Mesendoderm (in vitro differentiated cells): ENCODE measurements around the gene CFAP46.

Experiments
- DNase-seq: peaks from one replicate; pipeline ENCODE4 v3.0.0; 2013
- H2AK5ac ChIP-seq: 2 replicates; pipeline ENCODE4 v1.6.1; 2013; ENCODE audit warnings: low read length, inconsistent platforms
- H2BK120ac ChIP-seq: 2 replicates; pipeline ENCODE4 v1.6.1; 2013; ENCODE audit warnings: low read depth, mild to moderate bottlenecking, low read length, moderate library complexity, mixed read lengths
- H2BK15ac ChIP-seq: replicated peaks from 2 replicates; pipeline ENCODE4 v1.6.1; 2013; ENCODE audit warnings: low read depth, mild to moderate bottlenecking, moderate library complexity
- H2BK5ac ChIP-seq: 2 replicates; pipeline ENCODE4 v1.6.1; 2013; ENCODE audit warnings: low read length, inconsistent platforms
- H3K18ac ChIP-seq: 2 replicates; pipeline ENCODE4 v1.6.1; 2013; ENCODE audit warnings: mild to moderate bottlenecking, low read length, mixed read lengths
- H3K23ac ChIP-seq: one replicate; pipeline ENCODE4 v1.6.1; 2013; ENCODE audit warnings: low read length
- H3K27ac ChIP-seq: 2 replicates; pipeline ENCODE4 v1.5.1; 2013; ENCODE audit warnings: low read depth, mild to moderate bottlenecking, inconsistent platforms, low read length, moderate library complexity
- H3K27me3 ChIP-seq: 2 replicates; pipeline ENCODE4 v1.6.1; 2013; ENCODE audit warnings: low read length, control low read depth, mild to moderate bottlenecking, inconsistent platforms; ENCODE audit not compliant: insufficient read depth, poor library complexity
- H3K36me3 ChIP-seq: 2 replicates; pipeline ENCODE4 v1.6.1; 2013; ENCODE audit warnings: low read length, inconsistent platforms; ENCODE audit not compliant: control insufficient read depth, insufficient read depth
- H3K4ac ChIP-seq: one replicate; pipeline ENCODE4 v1.6.1; 2013; ENCODE audit warnings: low read depth, mild to moderate bottlenecking, low read length, moderate library complexity
- H3K4me1 ChIP-seq: 2 replicates; pipeline ENCODE4 v1.6.1; 2013; ENCODE audit warnings: low read depth, low read length, inconsistent platforms; ENCODE audit not compliant: control insufficient read depth
- H3K4me2 ChIP-seq: 2 replicates; pipeline ENCODE4 v1.6.1; 2013; ENCODE audit warnings: low read length
- H3K4me3 ChIP-seq: 2 replicates; pipeline ENCODE4 v1.5.1; 2013; ENCODE audit warnings: mild to moderate bottlenecking, low read length
- H3K56ac ChIP-seq: one replicate; pipeline ENCODE4 v1.6.1; 2013; ENCODE audit warnings: low read length
- H3K79me1 ChIP-seq: 2 replicates; pipeline ENCODE4 v1.6.1; 2013; ENCODE audit warnings: low read length, inconsistent platforms
- H3K79me2 ChIP-seq: 2 replicates; pipeline ENCODE4 v1.6.1; 2013; ENCODE audit warnings: mild to moderate bottlenecking, low read length; ENCODE audit not compliant: control insufficient read depth, insufficient read depth
- H3K9ac ChIP-seq: 2 replicates; pipeline ENCODE4 v1.6.1; 2013; ENCODE audit warnings: low read length, inconsistent platforms
- H4K5ac ChIP-seq: one replicate; pipeline ENCODE4 v1.6.1; 2013; ENCODE audit warnings: low read length
- H4K8ac ChIP-seq: one replicate; pipeline ENCODE4 v1.6.1; 2013; ENCODE audit warnings: low read depth, mild to moderate bottlenecking, control low read depth, low read length, moderate library complexity
- WGBS: extraction: QIAGEN DNeasy Blood & Tissue Kit; methylation state at CpG from one replicate; pipeline ENCODE4 v1.1.7; 2013; ENCODE audit warnings: low lambda C conversion rate, missing lambda C conversion rate; ENCODE audit not compliant: insufficient coverage; ENCODE audit errors: extremely low coverage; 5-methylcytosine and 5-hydroxymethylcytosine counted together

CFAP46 gene

GRCh38 chr10:132907821-132908620 is 34.3 kb downstream of the CFAP46 start:
- H4K5ac ChIP-seq = no peak overlapping the region
- no peak overlapping the region for H3K27ac ChIP-seq
- H3K18ac ChIP-seq = no peak overlapping the region
- H4K8ac ChIP-seq = no peak overlapping the region
- H3K36me3 ChIP-seq = no peaks in the 10 kb centered on the region
- H3K4me3 ChIP-seq = no peak overlapping the region
- no peak overlapping the region for H2BK120ac ChIP-seq
- H3K4me1 ChIP-seq = peaks cover 5% of the 10 kb centered on the region
- no peaks in the 10 kb centered on the region for H3K79me1 ChIP-seq
- H3K56ac ChIP-seq = no peak overlapping the region
- WGBS = no CpG with 5 or more reads among the region's 41 CpGs
- no peaks in the 10 kb centered on the region for H3K27me3 ChIP-seq
- H2AK5ac ChIP-seq = no peak overlapping the region
- no peak overlapping the region for H3K23ac ChIP-seq
- H3K4ac ChIP-seq = no peak overlapping the region
- no peak for DNase-seq
- H2BK15ac ChIP-seq = no peak overlapping the region
- H3K4me2 ChIP-seq = no peak overlapping the region
- no peaks in the 10 kb centered on the region for H3K79me2 ChIP-seq
- H2BK5ac ChIP-seq = no peak overlapping the region
- H3K9ac ChIP-seq = no peak overlapping the region

- Histone ChIP-seq H4K8ac (no peak overlapping the region), H3K18ac (no peak overlapping the region), H2BK15ac (no peak overlapping the region), H3K4me1 (peaks cover 3% of the 10 kb centered on the region), H3K56ac (no peak overlapping the region), H3K79me1 (no peaks in the 10 kb centered on the region), H3K9ac (no peak overlapping the region), H3K27ac (no peak overlapping the region), H3K27me3 (no peaks in the 10 kb centered on the region), H3K23ac (no peak overlapping the region), H3K4me2 (no peak overlapping the region), H3K79me2 (no peaks in the 10 kb centered on the region), H2BK120ac (no peak overlapping the region), H3K4me3 (no peak overlapping the region), H2AK5ac (no peak overlapping the region), H4K5ac (no peak overlapping the region), H2BK5ac (no peak overlapping the region), H3K4ac (no peak overlapping the region), H3K36me3 (no peaks in the 10 kb centered on the region)
- no CpG with 5 or more reads among the region's 19 CpGs for WGBS
- DNase-seq = no peak
Measured at GRCh38 chr10:132906836-132907235, 35.5 kb downstream of the CFAP46 start.

GRCh38 chr10:132906106-132906505 is 36.3 kb downstream of the CFAP46 start:
- no peaks in the 10 kb centered on the region for H3K4me1 ChIP-seq
- no peak overlapping the region for H3K9ac ChIP-seq
- H3K36me3 ChIP-seq = no peaks in the 10 kb centered on the region
- no CpG with 5 or more reads among the region's 15 CpGs for WGBS
- H3K23ac ChIP-seq = no peak overlapping the region
- no peak overlapping the region for H3K18ac ChIP-seq
- H3K79me2 ChIP-seq = no peaks in the 10 kb centered on the region
- no peak overlapping the region for H2BK120ac ChIP-seq
- no peak overlapping the region for H2BK15ac ChIP-seq
- no peak overlapping the region for H4K5ac ChIP-seq
- no peak overlapping the region for H3K4me3 ChIP-seq
- H3K4ac ChIP-seq = no peak overlapping the region
- no peak overlapping the region for H3K27ac ChIP-seq
- no peaks in the 10 kb centered on the region for H3K27me3 ChIP-seq
- H3K79me1 ChIP-seq = no peaks in the 10 kb centered on the region
- H2BK5ac ChIP-seq = no peak overlapping the region
- no peak overlapping the region for H2AK5ac ChIP-seq
- no peak for DNase-seq
- H4K8ac ChIP-seq = no peak overlapping the region
- no peak overlapping the region for H3K56ac ChIP-seq
- no peak overlapping the region for H3K4me2 ChIP-seq

DNA sequence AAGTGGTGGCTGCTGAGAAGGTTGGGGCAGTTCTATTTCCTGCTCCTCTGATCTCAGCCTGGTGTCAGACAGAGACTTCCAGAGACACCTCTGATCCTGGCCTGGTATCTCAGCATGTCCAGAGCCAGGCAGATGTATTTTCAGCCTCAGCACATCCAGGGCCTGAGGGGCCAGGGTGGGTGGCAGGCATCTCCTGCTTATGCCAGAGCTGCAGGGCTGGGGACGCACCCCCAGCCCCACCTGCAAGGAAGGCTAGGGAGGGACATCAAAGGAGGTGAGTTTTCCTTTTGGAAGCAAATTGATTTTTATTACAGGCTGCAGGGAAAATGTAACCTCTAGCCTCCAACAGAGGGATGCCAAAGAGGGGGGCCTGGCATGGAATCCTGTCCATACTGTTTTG is 36.7 kb downstream of the CFAP46 start:
- no peak overlapping the region for H4K8ac ChIP-seq
- H3K79me2 ChIP-seq = no peaks in the 10 kb centered on the region
- no peaks in the 10 kb centered on the region for H3K79me1 ChIP-seq
- no peaks in the 10 kb centered on the region for H3K36me3 ChIP-seq
- H3K4me3 ChIP-seq = no peak overlapping the region
- no peaks in the 10 kb centered on the region for H3K27me3 ChIP-seq
- no peak overlapping the region for H4K5ac ChIP-seq
- H2BK120ac ChIP-seq = no peak overlapping the region
- no peak overlapping the region for H3K23ac ChIP-seq
- WGBS = no CpG with 5 or more reads among the region's 1 CpG
- no peak overlapping the region for H3K27ac ChIP-seq
- H3K4ac ChIP-seq = no peak overlapping the region
- H2AK5ac ChIP-seq = no peak overlapping the region
- H2BK5ac ChIP-seq = no peak overlapping the region
- no peaks in the 10 kb centered on the region for H3K4me1 ChIP-seq
- H3K56ac ChIP-seq = no peak overlapping the region
- no peak overlapping the region for H3K4me2 ChIP-seq
- H3K18ac ChIP-seq = no peak overlapping the region
- H3K9ac ChIP-seq = no peak overlapping the region
- no peak for DNase-seq
- no peak overlapping the region for H2BK15ac ChIP-seq

DNA sequence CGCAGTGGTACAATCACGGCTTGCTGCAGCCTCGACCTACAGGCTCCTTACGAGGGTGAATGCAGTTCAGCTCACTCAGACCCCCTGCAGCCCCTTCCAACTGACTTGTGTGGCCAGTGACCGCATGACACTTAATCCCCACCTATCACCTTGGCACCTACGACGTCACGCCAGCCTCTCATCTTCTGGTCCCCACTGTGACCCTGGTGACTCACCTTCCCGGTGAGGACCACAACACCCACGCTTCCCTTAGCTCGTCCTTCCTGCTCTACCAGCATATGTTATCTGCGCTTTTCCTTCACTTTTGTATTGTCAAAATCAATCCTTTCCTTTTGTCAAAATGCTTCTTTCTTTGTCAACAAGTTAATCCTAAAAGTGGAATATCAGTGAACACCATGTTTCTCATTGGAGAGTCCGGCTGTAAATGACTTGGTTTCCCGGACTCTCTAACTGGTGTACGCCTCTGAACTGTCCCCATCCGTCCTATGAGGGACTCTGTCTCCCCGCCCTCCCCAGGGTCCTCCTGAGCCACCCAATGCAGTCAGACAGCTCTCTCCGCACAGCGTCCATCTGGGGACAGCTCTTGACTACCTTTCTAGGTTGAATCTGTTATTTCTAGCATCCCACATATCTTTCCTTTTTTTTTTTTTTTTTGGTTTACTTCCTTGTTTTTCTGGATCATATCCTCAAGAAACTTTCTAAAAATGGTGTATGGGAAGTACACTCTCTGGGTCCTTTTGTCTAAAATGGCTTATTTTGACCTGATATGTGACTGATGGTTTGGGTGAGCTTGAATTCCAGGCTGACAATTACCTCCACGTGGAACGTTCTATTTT is 37.3 kb downstream of the CFAP46 start:
- Histone ChIP-seq H3K4ac (no peak overlapping the region), H3K27me3 (no peaks in the 10 kb centered on the region), H3K79me2 (no peaks in the 10 kb centered on the region), H3K56ac (no peak overlapping the region), H3K4me2 (no peak overlapping the region), H3K4me1 (no peaks in the 10 kb centered on the region), H4K5ac (no peak overlapping the region), H3K36me3 (no peaks in the 10 kb centered on the region), H2AK5ac (no peak overlapping the region), H4K8ac (no peak overlapping the region), H3K27ac (no peak overlapping the region), H3K23ac (no peak overlapping the region), H2BK5ac (no peak overlapping the region), H2BK15ac (no peak overlapping the region), H3K79me1 (no peaks in the 10 kb centered on the region), H3K9ac (no peak overlapping the region), H3K18ac (no peak overlapping the region), H2BK120ac (no peak overlapping the region), H3K4me3 (no peak overlapping the region)
- no CpG with 5 or more reads among the region's 21 CpGs for WGBS
- no peak for DNase-seq
